Measurements from ENCODE around the gene RET. TPM values are rescaled to one million over a fixed set of nuclear protein-coding genes. Genes with fewer than 3 reads are reported as not detected.
"Not testable (repeated sequence)": the region's sequence is repeated elsewhere in the genome, so short reads cannot be mapped to it uniquely, and the experiment has no call there.

Gene RET
- total and polyA plus RNA-seq, 7 experiments from 2014 or later: 0.13 to 0.44 (median 0.20) TPM; not detected in 4

DNA sequence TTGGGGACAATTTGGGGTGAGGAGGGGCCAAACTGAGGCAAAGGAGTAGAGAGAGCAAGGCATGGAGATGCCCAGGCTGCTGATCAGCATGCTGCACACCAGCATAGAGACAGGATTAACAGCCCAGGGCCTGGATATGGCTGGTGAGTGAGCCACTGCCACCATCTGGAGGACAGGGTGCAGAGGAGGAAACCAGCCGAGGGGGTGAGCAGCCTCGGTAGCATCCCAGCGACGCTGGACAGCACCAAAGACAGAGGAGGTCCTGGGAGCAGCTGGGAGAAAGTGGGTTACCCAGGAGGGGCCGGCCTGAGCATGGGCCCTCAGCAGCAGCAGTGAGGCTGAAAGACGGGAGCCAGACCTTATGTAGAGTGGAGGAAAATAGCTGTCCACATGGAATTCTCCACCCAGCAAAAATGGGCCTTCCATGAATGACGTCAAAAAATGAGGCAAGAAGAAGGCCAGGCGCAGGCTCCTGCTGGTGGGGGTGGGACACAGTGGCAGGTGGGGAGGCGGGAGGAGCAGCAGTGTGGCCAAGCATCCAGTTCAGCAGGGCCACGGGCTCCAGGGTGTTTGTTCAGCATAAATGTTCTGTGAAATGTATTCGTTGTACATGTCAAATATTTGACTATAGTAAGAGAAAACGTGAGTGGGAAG, 16.7 kb downstream of the RET start:
- Histone ChIP-seq H3K4me1 (ENCODE audit: control insufficient read depth in 2 of 2, insufficient read depth in 2 of 2, low read length in 2 of 2) (no peaks in the 10 kb centered on the region), H3K36me3 (ENCODE audit: control insufficient read depth in 2 of 3, insufficient read depth in 3 of 3, low read length in 3 of 3) (no peaks in the 10 kb centered on the region), H3K9me3 (ENCODE audit: control insufficient read depth in 2 of 3, low read length in 3 of 3) (no peaks in the 10 kb centered on the region), H3K27ac (ENCODE audit: low read depth, low read length) (no peak overlapping the region), H3K4me3 (ENCODE audit: low read length) (no peak overlapping the region), H3K27me3 (ENCODE audit: control insufficient read depth in 2 of 2, insufficient read depth in 2 of 2, low read length in 2 of 2) (no peaks in the 10 kb centered on the region)
- POLR2A ChIA-PET: no interaction called here
- CTCF ChIA-PET: no interaction called here
- H3K4me3 Mint-ChIP-seq: no peak overlapping the region
- intact Hi-C loops (cut with micrococcal nuclease): no loop called here
- no peaks in the 10 kb centered on the region for H3K9me3 Mint-ChIP-seq
- H3K27ac Mint-ChIP-seq: no peak overlapping the region
- no peak for DNase-seq
- no peak for ATAC-seq
- no peaks in the 10 kb centered on the region for H3K36me3 Mint-ChIP-seq
- H3K4me1 Mint-ChIP-seq: peaks cover 0 to 5% (median 0%) of the 10 kb centered on the region in 7 donors
- peaks cover 0 to 22% (median 19%) of the 10 kb centered on the region in 5 donors for H3K27me3 Mint-ChIP-seq

DNA sequence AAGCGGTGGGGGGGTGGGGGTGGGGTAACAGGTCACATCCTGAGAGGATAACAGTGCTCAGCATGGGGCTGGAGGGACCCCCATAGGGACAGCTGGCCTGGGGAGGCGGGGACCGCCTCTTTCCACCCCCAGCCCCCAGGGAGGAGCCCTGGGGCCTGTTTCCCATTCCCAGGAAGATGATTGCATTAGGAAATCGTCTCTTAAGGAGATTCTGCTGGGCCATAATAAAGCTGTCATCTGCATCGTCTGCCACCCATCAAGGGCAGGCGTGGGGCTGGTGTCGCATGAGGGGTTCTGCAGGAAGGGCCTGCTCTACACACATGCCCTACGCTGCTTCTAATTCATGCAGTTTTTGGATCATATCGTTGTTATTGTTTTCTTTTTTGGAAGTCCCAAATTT, 17.2 kb downstream of the RET start:
- ATAC-seq (no peak), DNase-seq (no peak)
- Mint-ChIP-seq H3K36me3 (no peaks in the 10 kb centered on the region), H3K9me3 (no peaks in the 10 kb centered on the region), H3K27ac (no peak overlapping the region), H3K4me1 (peaks cover 0 to 3% (median 0%) of the 10 kb centered on the region in 7 donors), H3K27me3 (peaks cover 0 to 22% (median 19%) of the 10 kb centered on the region in 5 donors), H3K4me3 (no peak overlapping the region)
- ChIA-PET CTCF (no interaction called here), POLR2A (no interaction called here)
- intact Hi-C loops (cut with micrococcal nuclease): no loop called here
- Histone ChIP-seq H3K27me3 (ENCODE audit: control insufficient read depth in 2 of 2, insufficient read depth in 2 of 2, low read length in 2 of 2) (no peaks in the 10 kb centered on the region), H3K27ac (ENCODE audit: low read depth, low read length) (no peak overlapping the region), H3K4me3 (ENCODE audit: low read length) (no peak overlapping the region), H3K9me3 (ENCODE audit: control insufficient read depth in 2 of 3, low read length in 3 of 3) (no peaks in the 10 kb centered on the region), H3K36me3 (ENCODE audit: control insufficient read depth in 2 of 3, insufficient read depth in 3 of 3, low read length in 3 of 3) (no peaks in the 10 kb centered on the region), H3K4me1 (ENCODE audit: control insufficient read depth in 2 of 2, insufficient read depth in 2 of 2, low read length in 2 of 2) (no peaks in the 10 kb centered on the region)

DNA sequence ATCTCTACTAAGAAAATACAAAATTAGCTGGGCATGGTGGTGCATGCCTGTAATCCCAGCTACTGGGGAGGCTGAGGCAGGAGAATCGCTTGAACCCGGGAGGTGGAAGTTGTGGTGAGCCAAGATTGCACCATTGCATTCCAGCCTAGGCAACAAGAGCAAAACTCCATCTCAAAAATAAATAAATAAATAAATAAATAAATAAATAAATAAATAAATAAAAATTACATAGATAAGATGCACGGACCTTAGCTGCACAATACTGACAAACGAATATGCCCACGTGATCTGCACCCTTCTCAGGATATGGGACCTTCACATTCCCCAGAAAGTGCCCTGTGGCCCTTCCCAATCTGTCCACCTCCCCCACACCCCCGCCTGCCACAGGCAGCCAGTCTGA, 22.5 kb downstream of the RET start:
- CTCF ChIA-PET; ATAC-seq; DNase-seq; H3K27ac ChIP-seq (ENCODE audit: low read depth, low read length); H3K27me3 ChIP-seq (ENCODE audit: control insufficient read depth in 2 of 2, insufficient read depth in 2 of 2, low read length in 2 of 2); H3K4me1 Mint-ChIP-seq; intact Hi-C loops (cut with micrococcal nuclease); H3K9me3 Mint-ChIP-seq; H3K4me3 Mint-ChIP-seq; H3K27ac Mint-ChIP-seq; H3K36me3 Mint-ChIP-seq; H3K4me1 ChIP-seq (ENCODE audit: control insufficient read depth in 2 of 2, insufficient read depth in 2 of 2, low read length in 2 of 2); H3K4me3 ChIP-seq (ENCODE audit: low read length); POLR2A ChIA-PET; H3K9me3 ChIP-seq (ENCODE audit: control insufficient read depth in 2 of 3, low read length in 3 of 3); H3K36me3 ChIP-seq (ENCODE audit: control insufficient read depth in 2 of 3, insufficient read depth in 3 of 3, low read length in 3 of 3): not testable (repeated sequence)
- H3K27me3 Mint-ChIP-seq: peaks cover 17 to 35% (median 27%) of the 10 kb centered on the region in 5 donors

DNA sequence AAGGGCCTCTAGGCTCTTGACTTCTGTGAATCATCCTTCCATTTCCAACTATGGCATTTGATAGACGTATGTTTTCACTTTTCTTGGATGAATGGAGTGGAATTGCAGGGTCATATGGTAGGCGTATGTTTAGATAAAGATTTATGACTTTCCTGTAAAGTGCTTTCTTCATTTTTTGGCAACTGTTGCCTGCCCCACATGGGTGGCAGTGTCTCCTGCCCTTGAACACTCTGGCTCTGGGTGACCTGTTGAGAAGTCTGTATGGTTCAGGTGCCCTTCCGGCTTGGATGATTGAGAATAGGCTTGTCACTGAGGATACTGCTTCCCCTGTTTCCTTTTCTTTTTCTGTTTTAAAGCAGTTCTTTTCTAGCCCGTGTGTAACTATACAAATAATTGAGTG, 23.1 kb downstream of the RET start:
- intact Hi-C loops (cut with micrococcal nuclease): no loop called here
- Mint-ChIP-seq H3K36me3 (no peaks in the 10 kb centered on the region), H3K4me1 (peaks cover 0 to 7% (median 0%) of the 10 kb centered on the region in 7 donors), H3K27ac (no peak overlapping the region), H3K4me3 (no peak overlapping the region), H3K9me3 (no peaks in the 10 kb centered on the region), H3K27me3 (peaks cover 17 to 33% (median 26%) of the 10 kb centered on the region in 5 donors)
- ChIA-PET CTCF (no interaction called here), POLR2A (no interaction called here)
- H3K27me3 ChIP-seq (ENCODE audit: control insufficient read depth in 2 of 2, insufficient read depth in 2 of 2, low read length in 2 of 2): no peaks in the 10 kb centered on the region
- no peaks in the 10 kb centered on the region for H3K9me3 ChIP-seq (ENCODE audit: control insufficient read depth in 2 of 3, low read length in 3 of 3)
- H3K4me1 ChIP-seq (ENCODE audit: control insufficient read depth in 2 of 2, insufficient read depth in 2 of 2, low read length in 2 of 2): peaks cover 0 to 5% of the 10 kb centered on the region in 2 donors
- H3K27ac ChIP-seq (ENCODE audit: low read depth, low read length): no peak overlapping the region
- no peak for DNase-seq
- no peak overlapping the region for H3K4me3 ChIP-seq (ENCODE audit: low read length)
- H3K36me3 ChIP-seq (ENCODE audit: control insufficient read depth in 2 of 3, insufficient read depth in 3 of 3, low read length in 3 of 3): no peaks in the 10 kb centered on the region
- ATAC-seq: no peak

DNA sequence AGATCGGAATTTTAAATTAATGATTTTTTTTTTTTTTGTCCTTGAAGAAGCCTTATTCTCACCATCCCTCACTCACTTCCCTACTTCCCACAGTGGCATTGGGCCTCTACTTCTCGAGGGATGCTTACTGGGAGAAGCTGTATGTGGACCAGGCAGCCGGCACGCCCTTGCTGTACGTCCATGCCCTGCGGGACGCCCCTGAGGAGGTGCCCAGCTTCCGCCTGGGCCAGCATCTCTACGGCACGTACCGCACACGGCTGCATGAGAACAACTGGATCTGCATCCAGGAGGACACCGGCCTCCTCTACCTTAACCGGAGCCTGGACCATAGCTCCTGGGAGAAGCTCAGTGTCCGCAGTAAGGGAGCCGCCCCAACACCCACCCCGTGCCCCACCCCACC, 23.5 kb downstream of the RET start:
- peaks cover 17 to 35% (median 29%) of the 10 kb centered on the region in 5 donors for H3K27me3 Mint-ChIP-seq
- peaks cover 0 to 8% of the 10 kb centered on the region in 2 donors for H3K4me1 ChIP-seq (ENCODE audit: control insufficient read depth in 2 of 2, insufficient read depth in 2 of 2, low read length in 2 of 2)
- H3K4me1 Mint-ChIP-seq: peaks cover 0 to 10% (median 0%) of the 10 kb centered on the region in 7 donors
- POLR2A ChIA-PET: no interaction called here
- H3K27ac Mint-ChIP-seq: no peak overlapping the region
- H3K27me3 ChIP-seq (ENCODE audit: control insufficient read depth in 2 of 2, insufficient read depth in 2 of 2, low read length in 2 of 2): no peaks in the 10 kb centered on the region
- H3K36me3 Mint-ChIP-seq: no peaks in the 10 kb centered on the region
- intact Hi-C loops (cut with micrococcal nuclease): no loop called here
- ATAC-seq (no peak), DNase-seq (no peak)
- H3K4me3 Mint-ChIP-seq: no peak overlapping the region
- no peaks in the 10 kb centered on the region for H3K9me3 Mint-ChIP-seq
- no peaks in the 10 kb centered on the region for H3K36me3 ChIP-seq (ENCODE audit: control insufficient read depth in 2 of 3, insufficient read depth in 3 of 3, low read length in 3 of 3)
- CTCF ChIA-PET: no interaction called here
- no peaks in the 10 kb centered on the region for H3K9me3 ChIP-seq (ENCODE audit: control insufficient read depth in 2 of 3, low read length in 3 of 3)
- no peak overlapping the region for H3K27ac ChIP-seq (ENCODE audit: low read depth, low read length)
- H3K4me3 ChIP-seq (ENCODE audit: low read length): no peak overlapping the region

DNA sequence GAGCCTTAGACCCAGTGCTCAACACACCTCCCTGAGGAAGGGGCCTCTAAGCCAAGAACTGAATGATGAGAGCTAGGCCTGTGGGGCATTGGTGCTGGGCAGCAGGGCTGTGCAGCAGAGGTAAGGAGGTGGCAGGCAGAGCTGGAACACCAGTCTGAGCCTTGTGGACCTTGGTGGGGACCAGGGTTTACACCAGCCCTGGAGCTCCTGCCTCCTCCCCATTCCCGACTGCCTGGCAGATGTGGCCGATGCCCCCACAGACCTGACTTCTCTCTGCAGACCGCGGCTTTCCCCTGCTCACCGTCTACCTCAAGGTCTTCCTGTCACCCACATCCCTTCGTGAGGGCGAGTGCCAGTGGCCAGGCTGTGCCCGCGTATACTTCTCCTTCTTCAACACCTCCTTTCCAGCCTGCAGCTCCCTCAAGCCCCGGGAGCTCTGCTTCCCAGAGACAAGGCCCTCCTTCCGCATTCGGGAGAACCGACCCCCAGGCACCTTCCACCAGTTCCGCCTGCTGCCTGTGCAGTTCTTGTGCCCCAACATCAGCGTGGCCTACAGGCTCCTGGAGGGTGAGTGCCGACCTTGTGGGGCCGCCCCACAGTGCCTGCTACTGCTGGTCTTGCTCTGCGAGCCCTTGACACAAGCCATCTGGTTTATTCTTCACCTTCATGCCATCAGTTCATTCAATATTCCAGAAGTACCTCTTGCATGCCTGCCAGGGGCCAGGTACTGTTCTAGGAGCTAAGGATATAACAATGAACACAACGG, 25.4 kb downstream of the RET start:
- no peak overlapping the region for H3K4me3 ChIP-seq (ENCODE audit: low read length)
- no peak overlapping the region for H3K27ac Mint-ChIP-seq
- H3K4me1 Mint-ChIP-seq: peaks cover 0 to 14% (median 7%) of the 10 kb centered on the region in 7 donors
- no peak overlapping the region for H3K27ac ChIP-seq (ENCODE audit: low read depth, low read length)
- H3K9me3 ChIP-seq (ENCODE audit: control insufficient read depth in 2 of 3, low read length in 3 of 3): no peaks in the 10 kb centered on the region
- H3K4me3 Mint-ChIP-seq: peak overlapping the region in 5 of 10 donors; percentile 12 to 48 (median 35)
- no peaks in the 10 kb centered on the region for H3K9me3 Mint-ChIP-seq
- CTCF ChIA-PET: no interaction called here
- no peak for ATAC-seq
- H3K36me3 Mint-ChIP-seq: no peaks in the 10 kb centered on the region
- no peak for DNase-seq
- H3K27me3 Mint-ChIP-seq: peaks cover 17 to 35% (median 29%) of the 10 kb centered on the region in 5 donors
- H3K36me3 ChIP-seq (ENCODE audit: control insufficient read depth in 2 of 3, insufficient read depth in 3 of 3, low read length in 3 of 3): no peaks in the 10 kb centered on the region
- POLR2A ChIA-PET: interaction anchor here (0.6 kb wide), 1 partner anchor 413 kb away, joined by 4 read pairs; no protein-coding TSS in a partner anchor
- intact Hi-C loops (cut with micrococcal nuclease): no loop called here
- peaks cover 0 to 8% of the 10 kb centered on the region in 2 donors for H3K4me1 ChIP-seq (ENCODE audit: control insufficient read depth in 2 of 2, insufficient read depth in 2 of 2, low read length in 2 of 2)
- H3K27me3 ChIP-seq (ENCODE audit: control insufficient read depth in 2 of 2, insufficient read depth in 2 of 2, low read length in 2 of 2): no peaks in the 10 kb centered on the region

Data from naive thymus-derived CD4-positive, alpha-beta T cell (primary cell).